ENCODE measurements around the gene PRKN. TPM values are rescaled to one million over a fixed set of nuclear protein-coding genes. Genes with fewer than 3 reads are reported as not detected.

The PRKN gene
- total RNA-seq, 2 donors from 2014 or later: 3.3 to 4.8 TPM

DNA sequence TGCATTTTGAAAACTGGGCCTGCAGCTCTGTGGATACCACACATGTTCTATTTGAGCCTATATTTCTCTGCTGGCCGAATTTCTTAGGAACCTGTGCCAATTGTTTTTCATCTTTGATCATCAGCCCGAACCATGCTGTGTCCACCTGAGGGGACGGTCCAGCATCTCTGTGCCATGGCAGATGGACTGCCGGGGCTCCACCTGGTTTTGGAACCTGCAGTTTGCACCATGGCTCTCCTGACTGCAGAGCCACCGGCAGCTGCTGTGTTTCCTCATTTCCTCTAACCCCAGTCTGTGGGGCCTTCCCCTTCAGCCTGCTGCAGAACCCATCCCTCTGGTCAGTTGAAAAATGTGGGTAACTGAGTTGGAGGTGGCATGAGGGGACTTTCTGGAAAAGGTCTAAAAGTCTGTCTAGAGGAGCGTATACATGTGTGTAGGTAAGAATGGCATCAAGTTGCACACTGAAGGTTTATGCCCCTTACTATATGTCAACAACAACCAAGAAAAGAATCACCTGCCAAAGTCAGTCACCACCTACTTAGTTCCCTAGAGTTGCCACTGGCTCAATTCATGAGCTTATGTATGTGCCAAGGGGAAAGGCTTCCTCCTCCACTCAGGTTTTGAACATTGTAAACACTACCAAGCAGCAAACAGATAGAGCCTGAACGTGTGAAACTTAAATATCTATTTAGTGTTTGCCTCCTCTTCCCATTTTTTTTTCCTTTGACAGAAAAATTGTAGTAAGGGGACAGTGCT lies 548.2 kb downstream of the PRKN start:
- Histone ChIP-seq H3K27me3 (ENCODE audit: control insufficient read depth, insufficient read depth, low read length, poor library complexity, severe bottlenecking) (peaks cover 30% of the 10 kb centered on the region), H3K36me3 (ENCODE audit: control insufficient read depth, insufficient read depth, low read length) (no peaks in the 10 kb centered on the region), H3K9ac (ENCODE audit: extremely low read depth, low read length, poor library complexity, severe bottlenecking) (no peak overlapping the region), H3K4me3 (ENCODE audit: low read length) (no peak overlapping the region), H3K4me1 (ENCODE audit: control insufficient read depth, insufficient read depth, low read length) (no peaks in the 10 kb centered on the region), H3K27ac (ENCODE audit: low read depth, low read length) (no peak overlapping the region), H3K9me3 (ENCODE audit: control insufficient read depth, low read length) (no peaks in the 10 kb centered on the region)
- TF ChIP-seq, protein P1, sequence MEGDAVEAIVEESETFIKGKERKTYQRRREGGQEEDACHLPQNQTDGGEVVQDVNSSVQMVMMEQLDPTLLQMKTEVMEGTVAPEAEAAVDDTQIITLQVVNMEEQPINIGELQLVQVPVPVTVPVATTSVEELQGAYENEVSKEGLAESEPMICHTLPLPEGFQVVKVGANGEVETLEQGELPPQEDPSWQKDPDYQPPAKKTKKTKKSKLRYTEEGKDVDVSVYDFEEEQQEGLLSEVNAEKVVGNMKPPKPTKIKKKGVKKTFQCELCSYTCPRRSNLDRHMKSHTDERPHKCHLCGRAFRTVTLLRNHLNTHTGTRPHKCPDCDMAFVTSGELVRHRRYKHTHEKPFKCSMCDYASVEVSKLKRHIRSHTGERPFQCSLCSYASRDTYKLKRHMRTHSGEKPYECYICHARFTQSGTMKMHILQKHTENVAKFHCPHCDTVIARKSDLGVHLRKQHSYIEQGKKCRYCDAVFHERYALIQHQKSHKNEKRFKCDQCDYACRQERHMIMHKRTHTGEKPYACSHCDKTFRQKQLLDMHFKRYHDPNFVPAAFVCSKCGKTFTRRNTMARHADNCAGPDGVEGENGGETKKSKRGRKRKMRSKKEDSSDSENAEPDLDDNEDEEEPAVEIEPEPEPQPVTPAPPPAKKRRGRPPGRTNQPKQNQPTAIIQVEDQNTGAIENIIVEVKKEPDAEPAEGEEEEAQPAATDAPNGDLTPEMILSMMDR (conservative IDR thresholded peaks at IDR 0.05): no peak
- no peak for DNase-seq
- Mint-ChIP-seq H3K4me3 (no peak overlapping the region), H3K27ac (no peak overlapping the region), H3K4me1 (no peaks in the 10 kb centered on the region), H3K36me3 (ENCODE audit: low read depth) (no peaks in the 10 kb centered on the region), H3K27me3 (ENCODE audit: insufficient read depth) (peaks cover 3% of the 10 kb centered on the region), H3K9me3 (no peaks in the 10 kb centered on the region)
- 92 to 96% methylated on average over 4 to 7 of the region's 7 CpGs for WGBS, 2 experiments (ENCODE audit: insufficient coverage in 1 of 2, insufficient read length in 1 of 2)

DNA sequence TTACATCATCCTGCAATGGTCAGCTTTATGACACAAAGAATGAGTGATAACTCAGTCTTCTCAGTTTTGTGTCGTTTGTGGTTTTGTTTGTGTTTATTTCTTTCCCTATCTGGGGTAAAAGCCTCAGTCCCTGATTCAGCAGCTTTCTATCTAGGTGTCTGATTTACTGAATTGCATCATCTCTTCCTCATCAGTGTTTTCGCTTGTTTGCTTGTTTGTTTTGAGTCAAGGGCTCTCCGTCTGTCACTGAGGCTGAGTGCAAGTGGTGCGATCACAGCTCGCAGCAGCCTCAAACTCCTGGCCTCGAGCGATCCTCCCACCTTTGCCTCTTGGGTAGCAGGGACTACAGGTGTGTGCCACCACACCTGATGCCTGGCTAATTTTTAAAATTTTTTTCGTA lies 548.9 kb downstream of the PRKN start:
- WGBS, 2 experiments (ENCODE audit: insufficient coverage in 1 of 2, insufficient read length in 1 of 2): 92 to 96% methylated on average over 7 to 8 of the region's 8 CpGs
- Mint-ChIP-seq H3K27me3 (ENCODE audit: insufficient read depth) (peaks cover 3% of the 10 kb centered on the region), H3K36me3 (ENCODE audit: low read depth) (no peaks in the 10 kb centered on the region), H3K4me3 (no peak overlapping the region), H3K4me1 (no peaks in the 10 kb centered on the region), H3K9me3 (no peaks in the 10 kb centered on the region), H3K27ac (no peak overlapping the region)
- Histone ChIP-seq H3K9me3 (ENCODE audit: control insufficient read depth, low read length) (no peaks in the 10 kb centered on the region), H3K4me1 (ENCODE audit: control insufficient read depth, insufficient read depth, low read length) (no peaks in the 10 kb centered on the region), H3K27ac (ENCODE audit: low read depth, low read length) (no peak overlapping the region), H3K9ac (ENCODE audit: extremely low read depth, low read length, poor library complexity, severe bottlenecking) (no peak overlapping the region), H3K36me3 (ENCODE audit: control insufficient read depth, insufficient read depth, low read length) (no peaks in the 10 kb centered on the region), H3K27me3 (ENCODE audit: control insufficient read depth, insufficient read depth, low read length, poor library complexity, severe bottlenecking) (peaks cover 23% of the 10 kb centered on the region), H3K4me3 (ENCODE audit: low read length) (no peak overlapping the region)
- no peak for DNase-seq
- TF ChIP-seq, protein P1 (conservative IDR thresholded peaks at IDR 0.05): no peak

DNA sequence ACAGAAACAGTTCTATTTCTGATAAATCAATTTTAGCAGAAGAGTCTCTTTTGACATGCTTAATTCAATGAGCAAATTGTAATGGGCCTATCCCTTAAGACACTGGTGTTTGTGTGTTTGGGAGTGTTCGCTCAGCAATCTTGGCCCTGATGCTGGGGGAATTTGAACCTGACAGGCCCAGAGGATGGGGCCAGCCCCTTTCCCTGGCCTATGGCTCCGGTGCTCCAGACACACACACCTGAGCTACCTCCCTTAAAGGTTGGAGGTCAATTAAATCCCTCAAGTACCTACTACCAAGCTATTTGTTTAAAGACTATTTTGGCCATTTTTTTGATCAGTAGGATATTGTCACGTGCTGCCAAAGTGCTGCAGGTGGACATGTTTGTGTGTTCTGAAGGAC lies 549.3 kb downstream of the PRKN start:
- WGBS, 2 experiments (ENCODE audit: insufficient coverage in 1 of 2, insufficient read length in 1 of 2): 88 to 100% methylated on average over 1 to 3 of the region's 3 CpGs
- no peak overlapping the region for H3K27ac Mint-ChIP-seq
- H3K4me3 ChIP-seq (ENCODE audit: low read length): no peak overlapping the region

More for the DNA sequence above, 549.3 kb downstream of the PRKN start:
- Mint-ChIP-seq H3K27me3 (ENCODE audit: insufficient read depth) (peaks cover 3% of the 10 kb centered on the region), H3K4me3 (no peak overlapping the region), H3K36me3 (ENCODE audit: low read depth) (no peaks in the 10 kb centered on the region), H3K4me1 (no peaks in the 10 kb centered on the region), H3K9me3 (no peaks in the 10 kb centered on the region)
- Histone ChIP-seq H3K9ac (ENCODE audit: extremely low read depth, low read length, poor library complexity, severe bottlenecking) (no peak overlapping the region), H3K27me3 (ENCODE audit: control insufficient read depth, insufficient read depth, low read length, poor library complexity, severe bottlenecking) (peaks cover 19% of the 10 kb centered on the region), H3K36me3 (ENCODE audit: control insufficient read depth, insufficient read depth, low read length) (no peaks in the 10 kb centered on the region), H3K4me1 (ENCODE audit: control insufficient read depth, insufficient read depth, low read length) (no peaks in the 10 kb centered on the region), H3K27ac (ENCODE audit: low read depth, low read length) (no peak overlapping the region), H3K9me3 (ENCODE audit: control insufficient read depth, low read length) (no peaks in the 10 kb centered on the region)
- TF ChIP-seq, protein P1 (conservative IDR thresholded peaks at IDR 0.05): no peak
- DNase-seq: no peak

Data from endodermal cell (in vitro differentiated cells).